HG03354 (cell line): ENCODE data around the gene MRPS6.

Experiments used
- ATAC-seq: cut with Tn5 transposase; IDR thresholded peaks from one replicate; pipeline ENCODE4 v1.9.1; 2021; ENCODE audit warnings: mild to moderate bottlenecking; ENCODE audit not compliant: unreplicated experiment, poor library complexity, severe bottlenecking

MRPS6 gene

DNA sequence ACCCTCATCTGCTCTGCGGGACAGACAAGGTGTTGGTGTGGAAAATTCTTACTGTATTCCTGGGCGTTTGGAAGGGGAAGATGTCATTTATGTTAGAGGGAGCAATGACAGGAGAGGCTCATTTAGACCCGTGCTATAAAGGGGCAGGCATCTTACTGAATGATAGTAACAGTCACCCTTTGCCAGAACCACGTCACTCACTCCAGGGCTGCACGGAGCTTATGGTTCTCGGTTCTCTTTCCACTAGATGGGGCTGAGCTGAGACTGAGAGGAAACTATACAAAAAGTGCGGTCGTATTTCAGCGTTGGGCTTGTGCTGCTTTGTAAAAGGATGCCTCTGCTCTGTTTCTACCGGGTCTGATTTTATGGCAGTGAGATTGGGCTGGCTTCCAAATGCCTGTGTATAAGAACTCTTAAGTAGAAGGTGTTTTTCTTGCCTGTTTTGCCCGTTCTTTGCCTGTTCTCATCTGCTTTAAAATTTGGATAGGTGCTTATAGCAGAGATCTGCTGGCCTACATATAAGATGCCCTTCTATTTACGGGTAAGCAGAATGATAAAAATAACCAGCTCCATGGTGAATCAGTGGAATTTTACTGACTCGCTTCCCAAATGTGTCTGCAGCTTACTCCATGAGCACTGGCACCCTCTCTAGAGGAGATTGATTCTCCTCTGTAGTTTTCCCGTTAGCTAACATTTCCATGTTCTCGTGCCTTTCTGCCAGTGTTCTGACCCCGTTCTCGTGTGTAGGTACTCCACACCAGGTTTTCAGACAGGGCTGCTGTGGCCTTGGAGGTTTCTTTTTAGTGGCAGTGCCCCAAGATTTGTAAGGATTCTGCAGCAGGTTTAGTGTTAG, 55.9 kb downstream of the MRPS6 start:
- no peak for ATAC-seq

DNA sequence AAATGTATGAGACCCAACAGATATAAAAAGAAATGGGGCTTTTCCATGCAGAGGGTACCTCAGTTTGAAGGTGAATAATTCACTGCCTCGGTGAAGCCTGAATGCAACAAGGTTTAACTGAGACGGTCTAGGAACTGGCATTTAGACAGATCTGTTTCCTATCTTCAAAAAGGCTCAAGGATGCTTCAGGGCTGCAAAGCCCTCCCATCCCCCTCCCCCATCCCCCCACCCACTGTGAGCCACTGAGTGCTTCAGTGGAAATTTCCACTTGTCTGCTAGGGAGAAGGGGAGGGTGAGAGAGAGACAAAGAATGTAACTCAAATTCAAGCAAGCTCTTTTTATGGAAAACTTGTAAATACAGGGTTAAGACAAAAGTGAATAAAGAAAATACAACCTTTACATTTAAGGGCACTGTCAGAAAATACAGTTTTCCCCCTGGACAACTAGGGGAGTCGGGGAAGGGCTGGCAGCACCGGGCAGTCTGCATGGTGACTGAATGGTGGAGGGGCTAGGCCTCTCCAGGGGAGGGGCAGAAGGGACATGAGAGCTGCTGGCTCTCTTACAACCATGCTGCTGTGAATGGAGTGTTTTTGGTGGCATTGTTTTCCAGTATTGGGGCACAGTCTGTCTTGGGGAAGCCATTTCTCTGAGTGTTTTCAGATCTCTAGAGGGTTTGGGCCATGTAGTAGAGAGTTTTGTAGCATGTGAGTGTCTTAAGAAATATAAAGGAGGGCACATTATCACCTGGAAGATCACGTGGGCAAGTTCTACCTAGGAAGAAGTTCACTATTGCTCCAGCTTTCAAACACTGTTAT, 56.7 kb downstream of the MRPS6 start:
- no peak for ATAC-seq

DNA sequence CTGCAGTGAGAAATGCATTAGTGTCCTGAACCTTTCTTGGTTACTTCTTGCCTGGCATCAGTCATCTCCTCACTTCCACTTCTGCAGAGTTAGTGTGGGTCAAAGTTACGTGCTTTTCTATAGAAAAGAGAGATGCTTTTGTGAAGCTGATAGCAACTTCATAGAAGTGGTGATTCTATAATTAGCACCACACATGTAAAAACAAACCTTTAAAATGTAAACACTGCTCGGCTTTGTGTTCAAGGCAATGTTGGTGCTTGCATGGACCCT, 57.3 kb downstream of the MRPS6 start:
- ATAC-seq: no peak

DNA sequence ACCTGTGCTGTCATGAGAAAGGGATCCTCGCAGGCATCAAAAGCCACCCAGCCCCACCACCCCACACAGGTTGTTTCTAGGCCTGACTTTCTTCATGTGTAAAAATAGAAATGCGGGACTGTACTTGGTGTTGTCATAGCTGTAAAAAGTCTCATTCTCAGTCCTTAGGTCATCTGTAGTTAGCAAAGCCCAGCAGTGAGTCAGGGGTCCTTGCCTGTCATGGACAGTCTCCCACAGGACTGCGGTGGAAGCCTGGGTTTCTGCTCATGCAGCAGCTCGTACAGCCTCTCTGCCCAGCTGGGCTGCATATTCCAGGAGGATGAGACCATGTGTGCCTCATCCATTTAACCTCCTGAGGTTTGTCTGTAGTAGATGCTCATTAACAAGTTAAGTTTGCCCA, 58.2 kb downstream of the MRPS6 start:
- ATAC-seq: no peak

DNA sequence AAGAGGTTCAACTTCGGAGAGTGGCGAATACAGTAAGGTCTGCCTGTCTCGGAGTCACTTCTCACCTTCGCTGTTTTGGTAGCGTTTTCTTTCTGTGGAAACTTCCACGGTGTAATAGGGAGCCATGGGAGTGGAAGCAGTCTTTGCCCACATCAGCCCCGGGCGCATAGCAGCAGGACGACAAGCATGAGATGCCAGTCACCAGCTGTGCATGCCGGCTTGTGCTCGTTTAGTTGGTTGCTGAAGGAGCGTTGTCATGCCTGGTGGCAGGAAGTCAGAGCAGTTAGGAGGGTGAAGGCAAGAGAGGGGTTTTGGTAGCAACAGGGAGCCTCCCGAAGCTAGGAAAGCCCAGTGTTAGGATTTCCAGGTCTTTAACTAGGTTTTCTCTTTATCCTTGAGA, 58.8 kb downstream of the MRPS6 start:
- no peak for ATAC-seq

DNA sequence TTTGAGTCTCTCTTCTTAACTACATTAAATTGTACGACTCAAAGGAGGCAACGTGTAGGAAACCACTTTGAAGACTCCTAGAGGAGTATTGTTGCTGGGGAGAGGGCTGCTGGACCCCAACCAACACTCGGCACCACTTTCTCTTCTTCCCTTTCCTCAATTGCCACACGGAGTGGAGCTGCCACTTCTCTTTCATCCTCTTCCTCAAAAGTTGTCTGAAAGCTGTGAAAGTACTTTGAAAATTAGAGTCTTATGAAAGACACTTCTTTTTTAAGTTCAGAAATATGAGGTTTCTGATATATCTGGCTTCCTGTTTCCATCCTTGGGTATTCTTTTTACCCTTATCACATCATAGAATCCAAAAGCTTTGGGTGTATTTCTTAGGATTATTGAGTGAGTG, 59.5 kb downstream of the MRPS6 start:
- ATAC-seq: no peak

DNA sequence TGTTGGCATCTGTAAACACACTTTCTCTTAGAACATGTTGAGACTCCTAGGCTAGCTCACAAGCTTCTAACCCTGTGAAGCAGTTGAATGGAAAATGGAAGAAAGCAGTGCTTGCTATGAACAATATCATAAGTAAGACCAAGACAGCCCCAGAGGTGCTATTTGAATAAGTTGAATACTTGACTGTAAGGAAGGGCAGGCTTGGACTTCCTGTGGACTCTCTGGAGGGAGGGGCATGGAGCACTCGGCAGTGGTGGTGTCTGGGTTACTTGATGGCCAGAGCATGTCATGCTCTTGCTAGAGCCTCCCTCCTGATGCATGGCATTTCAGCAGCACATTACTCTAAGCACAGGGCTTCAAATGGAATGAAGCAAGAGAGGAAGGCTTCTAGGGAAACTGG, 60.0 kb downstream of the MRPS6 start:
- ATAC-seq: no peak

DNA sequence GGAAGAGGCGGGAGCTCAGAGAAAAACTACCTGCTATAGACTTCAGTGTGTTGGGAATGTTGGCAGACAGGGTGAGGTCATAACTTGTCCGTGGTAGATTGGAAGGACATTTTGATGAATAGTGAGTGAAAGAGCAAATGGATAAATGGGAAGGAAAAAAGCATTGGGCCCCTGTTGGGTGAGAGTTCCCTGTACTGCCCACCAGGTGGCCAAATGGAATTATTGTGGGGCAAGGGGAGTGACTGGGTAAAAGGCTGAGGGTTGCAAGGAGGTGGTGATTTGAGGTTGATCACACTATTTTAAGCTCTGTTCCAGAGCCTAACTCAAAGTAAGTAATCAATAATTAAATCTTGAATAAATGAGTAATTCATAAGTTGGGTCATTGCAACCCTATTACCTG, 60.4 kb downstream of the MRPS6 start:
- ATAC-seq: no peak

DNA sequence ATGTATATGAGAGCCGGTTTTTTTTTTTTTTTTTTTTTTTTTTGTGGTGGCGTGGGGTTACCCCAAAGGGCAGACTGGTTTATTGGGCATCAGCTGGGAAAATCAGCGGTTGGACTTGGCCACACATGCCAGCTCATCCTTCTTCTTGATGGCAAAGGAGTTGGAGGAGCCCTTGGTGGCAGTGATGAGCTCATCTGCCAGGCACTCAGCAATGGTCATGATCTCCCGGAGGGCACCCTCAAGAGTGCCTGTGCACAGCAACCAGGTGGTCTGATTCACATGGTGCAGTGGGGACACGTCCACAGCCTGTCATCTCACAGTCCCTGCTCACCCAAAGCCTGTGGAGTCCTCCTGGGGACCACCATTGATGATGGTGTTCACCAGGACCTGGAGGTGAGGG, 62.0 kb downstream of the MRPS6 start:
- no peak for ATAC-seq

DNA sequence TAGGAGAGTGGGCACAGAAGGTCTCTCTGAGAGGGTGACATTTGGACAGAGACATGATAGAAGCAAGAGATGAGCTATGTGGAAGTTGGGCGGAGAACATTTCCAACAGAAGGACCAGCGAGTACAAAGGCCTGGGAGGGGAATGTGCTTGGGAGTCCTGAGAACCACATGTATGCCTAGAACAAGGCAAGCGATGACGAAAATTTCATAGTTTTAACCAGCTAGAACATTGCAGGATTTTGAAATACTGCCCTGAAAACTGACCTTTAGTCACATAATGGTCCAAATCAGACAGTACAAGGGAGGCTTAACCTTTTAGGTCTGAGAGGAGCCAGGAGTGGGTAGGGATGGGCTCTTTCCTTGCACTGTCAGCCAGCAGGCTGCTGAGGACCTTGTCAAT, 68.0 kb downstream of the MRPS6 start:
- ATAC-seq: no peak

DNA sequence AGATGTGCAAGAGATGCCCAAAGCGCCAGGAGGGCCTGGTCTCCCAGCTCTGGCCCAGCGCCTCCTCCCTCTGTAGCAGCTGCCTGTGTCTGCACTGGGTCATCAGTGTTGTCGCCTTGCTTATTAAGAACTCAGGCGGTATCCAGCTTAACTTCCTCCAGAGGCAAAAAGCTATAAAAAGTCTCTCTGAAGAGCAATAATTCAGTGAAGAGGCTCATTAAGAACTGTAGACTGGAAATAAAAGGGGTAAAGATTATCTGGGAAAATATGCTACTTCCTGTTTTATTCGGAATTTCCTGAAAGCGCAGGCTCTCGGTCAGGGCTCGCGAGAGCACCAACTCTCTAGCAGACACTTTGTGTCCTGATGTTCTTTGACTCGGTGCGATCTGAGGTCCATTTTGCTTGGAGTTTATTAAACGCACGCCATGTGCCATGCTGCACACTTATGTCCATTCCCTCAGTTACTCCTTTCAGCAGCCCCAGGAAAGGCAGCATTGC, 70.4 kb downstream of the MRPS6 start:
- ATAC-seq: no peak

DNA sequence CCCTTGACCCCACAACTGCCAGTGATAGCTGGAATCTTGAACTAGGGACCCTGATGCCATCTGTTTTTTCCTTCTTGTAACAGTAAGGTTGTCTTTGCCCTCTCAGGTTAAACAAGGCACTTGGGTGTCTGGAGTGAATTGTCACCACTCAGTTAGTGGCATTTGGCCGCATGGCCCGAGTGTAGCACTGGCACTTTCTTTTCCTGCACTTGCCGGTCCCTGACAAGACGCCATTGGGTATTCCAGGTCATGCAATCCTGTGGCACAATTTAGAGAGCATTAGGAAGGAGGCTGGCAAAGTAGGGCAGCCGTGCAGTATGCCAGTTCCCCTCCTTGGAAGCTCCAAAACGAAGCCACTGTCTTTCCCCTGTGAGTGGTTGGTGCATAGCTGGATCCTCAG, 70.8 kb downstream of the MRPS6 start:
- no peak for ATAC-seq

DNA sequence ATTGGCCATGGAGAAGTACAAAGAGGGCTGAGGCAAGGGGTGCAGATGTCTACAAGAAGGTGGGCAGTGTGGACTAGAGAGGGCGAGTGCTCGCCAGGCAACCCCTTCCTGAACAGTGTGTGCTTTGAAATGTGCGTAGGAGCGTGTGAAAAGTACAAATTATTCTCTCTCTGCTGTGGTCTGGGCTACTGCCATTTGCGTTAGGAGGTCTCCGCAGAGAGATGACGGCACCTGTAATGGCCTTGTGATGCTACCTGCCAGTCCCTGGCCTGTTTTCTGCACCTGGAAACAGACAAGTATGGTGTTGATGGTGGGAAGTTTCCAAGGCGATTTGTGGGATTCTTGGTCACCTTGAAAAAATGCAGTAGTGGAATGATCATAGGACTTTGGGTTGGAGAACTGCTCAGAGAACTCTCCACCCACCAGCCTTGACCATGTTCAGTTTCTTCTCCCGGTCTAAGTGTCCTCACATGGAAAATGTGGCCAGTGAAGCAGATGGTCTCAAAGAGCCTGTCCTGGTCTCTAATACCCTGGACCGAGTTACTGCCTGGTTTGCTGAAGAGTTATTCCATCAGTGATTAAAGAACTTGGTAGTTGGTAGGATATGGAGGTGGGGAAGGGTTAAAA, 74.5 kb downstream of the MRPS6 start:
- ATAC-seq: no peak

DNA sequence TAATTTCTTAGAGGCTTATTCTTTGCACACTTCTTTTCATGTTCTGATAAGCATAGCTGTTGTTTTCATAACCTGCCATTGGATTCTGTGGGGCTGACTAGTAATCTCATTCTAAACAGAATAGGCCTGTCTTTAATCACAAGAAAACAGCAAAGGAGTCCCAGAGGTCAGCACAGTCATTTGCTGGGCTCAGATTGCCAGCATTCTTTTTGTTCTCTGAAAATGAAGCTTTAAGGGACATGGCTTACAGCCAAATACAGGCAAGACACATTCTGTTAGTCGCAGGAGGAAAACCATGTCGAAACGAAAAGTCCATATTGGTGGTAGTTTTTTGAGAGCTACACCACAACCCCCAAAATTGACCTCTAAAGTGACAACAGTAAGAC, 75.0 kb downstream of the MRPS6 start:
- no peak for ATAC-seq

DNA sequence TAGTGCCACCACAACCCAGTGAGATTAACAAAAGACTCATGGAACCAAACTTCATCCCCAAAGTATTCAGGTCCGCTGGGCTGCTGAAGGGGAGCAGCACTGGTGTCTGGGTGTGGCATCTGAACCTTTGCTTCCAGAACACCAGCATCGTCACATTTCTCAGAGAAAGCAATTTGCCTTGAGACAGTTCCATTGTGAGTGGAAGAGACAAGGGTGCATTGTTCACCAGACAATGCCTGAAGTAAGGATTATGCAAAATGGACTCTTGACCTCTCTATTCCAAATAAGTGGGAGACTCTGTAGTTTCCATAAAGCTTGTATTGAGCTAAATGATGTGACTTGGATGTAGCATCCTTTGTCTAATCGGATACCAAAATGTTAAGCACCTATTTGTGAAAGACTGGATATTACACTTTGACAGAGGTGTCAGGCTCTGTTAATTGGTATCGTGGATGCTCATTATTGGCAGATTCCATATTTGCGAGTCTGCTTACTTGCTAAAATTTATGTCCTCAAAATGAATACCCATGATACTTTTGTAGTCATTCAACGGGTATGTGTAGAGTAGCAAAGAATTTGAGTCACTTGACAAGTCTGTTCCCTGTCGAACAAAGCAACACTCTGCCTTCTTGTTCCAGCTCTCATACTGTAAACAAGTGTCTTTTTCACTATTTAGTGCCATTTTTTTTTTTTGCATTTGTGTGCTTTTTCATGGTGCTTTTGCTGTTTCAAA, 75.6 kb downstream of the MRPS6 start:
- no peak for ATAC-seq

DNA sequence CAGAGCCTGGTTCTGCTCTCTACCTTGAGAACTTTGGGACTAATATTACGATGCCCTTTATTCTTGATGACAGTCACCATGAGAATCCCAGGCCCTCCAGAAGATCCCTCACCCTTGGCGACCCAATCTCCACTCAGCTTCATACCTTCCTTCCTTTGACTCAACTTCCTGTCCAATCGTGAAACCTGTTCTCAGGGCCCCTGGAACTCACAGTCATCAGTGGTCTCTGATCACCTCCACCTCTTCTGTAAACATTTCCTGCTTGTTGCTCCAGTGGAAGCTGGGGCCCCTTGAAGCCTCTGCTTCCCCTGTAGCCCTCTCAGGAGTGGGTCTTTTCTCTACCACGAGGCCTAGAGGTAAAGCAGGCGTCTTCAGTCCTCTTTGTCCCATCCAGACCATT, 79.1 kb downstream of the MRPS6 start:
- no peak for ATAC-seq

DNA sequence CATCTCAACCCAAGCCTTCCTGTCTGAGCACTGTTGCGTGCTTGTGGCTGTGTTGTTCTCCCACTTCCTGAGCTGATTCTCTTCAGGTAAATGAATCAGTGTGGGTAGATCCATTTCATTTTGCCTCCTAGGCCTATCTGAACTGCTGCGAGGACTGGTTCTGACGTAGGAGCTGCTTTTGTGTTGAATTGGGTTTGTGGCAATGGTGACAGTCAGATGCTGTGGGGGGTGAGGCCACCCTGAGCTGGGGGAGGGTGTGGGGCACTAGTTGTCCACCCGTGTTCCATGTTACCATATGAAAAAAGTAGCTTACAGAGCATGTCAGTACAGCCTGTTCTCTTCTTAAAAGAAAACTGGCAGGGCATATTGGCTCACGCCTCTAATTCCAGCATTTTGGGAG, 81.5 kb downstream of the MRPS6 start:
- ATAC-seq: no peak

DNA sequence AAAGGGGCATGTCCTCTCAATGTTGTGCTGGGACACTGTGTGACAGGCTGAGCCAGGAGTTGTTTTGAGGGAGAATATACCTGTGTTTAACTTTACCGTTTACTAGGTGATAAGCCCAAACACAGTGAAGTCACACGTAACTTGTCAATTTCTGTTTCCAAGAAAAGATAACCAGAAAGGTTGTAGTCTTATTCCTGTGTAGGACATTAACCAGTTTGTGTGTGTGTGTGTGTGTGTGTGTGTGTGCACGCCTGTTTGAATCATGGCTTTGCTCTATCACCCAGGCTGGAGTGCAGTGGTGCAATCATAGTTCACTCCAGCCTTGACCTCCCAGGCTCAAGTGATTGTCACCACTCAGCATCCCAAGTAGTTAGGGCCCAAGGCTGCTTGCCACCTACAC, 83.6 kb downstream of the MRPS6 start:
- ATAC-seq: no peak

DNA sequence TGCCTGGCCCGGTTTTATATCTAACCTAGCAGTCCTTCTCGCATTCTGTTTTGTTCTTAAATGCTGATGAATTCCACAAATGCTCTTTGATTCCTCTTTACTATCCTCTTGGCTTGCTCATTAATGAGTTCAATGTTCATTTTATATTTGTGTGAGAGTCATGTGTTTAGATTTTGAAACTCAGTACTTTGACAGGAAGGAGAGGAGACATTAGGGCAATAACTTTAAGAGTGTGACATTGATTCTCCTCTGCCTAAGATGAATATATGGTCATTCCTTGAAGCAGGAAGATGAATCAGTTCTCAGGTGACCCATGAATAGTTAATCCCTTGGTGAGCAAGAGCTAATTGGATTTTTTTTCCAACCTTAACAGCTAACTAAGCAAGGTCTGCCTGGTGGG, 84.1 kb downstream of the MRPS6 start:
- no peak for ATAC-seq
